WTC11 (cell line): Measurements from ENCODE around the gene BBS12.
"Not testable (repeated sequence)": the region's sequence is repeated elsewhere in the genome, so short reads cannot be mapped to it uniquely, and the experiment has no call there.

Source experiments
- CTCF ChIP-seq: fragments of 200-600 bp; IDR thresholded peaks from 2 replicates; pipeline ENCODE4 v1.8.0; 2022; ENCODE audit warnings: antibody characterized with exemption
- FOXJ3 ChIP-seq: sonication (generic); formaldehyde crosslinking; IDR thresholded peaks from 2 replicates; pipeline ENCODE4 v1.9.0; 2021; ENCODE audit warnings: missing genetic modification reagents, mild to moderate bottlenecking, borderline replicate concordance

- not testable (repeated sequence) for TF ChIP-seq FOXJ3 (CRISPR knock-in tag); CTCF
Observed at GRCh38 chr4:122786920-122787319, 54.4 kb downstream of the BBS12 start.
